ENCODE results near the gene STAB1.
A peak's percentile ranks its signal among the peaks of the same experiment; 100 is the strongest.

The STAB1 gene

GRCh38 chr3:52494886-52495495 lies at the start of gene STAB1:
STAB1 (plus strand) TSS chr3:52495338; CDS start chr3:52495414, 76 bp downstream.
- no peak for DNase-seq

- no peak for DNase-seq
Observed at GRCh38 chr3:52446042-52446441, 49.1 kb upstream of the STAB1 start.

- peak; percentile 81 for DNase-seq
Observed at GRCh38 chr3:52446631-52447511, 48.3 kb upstream of the STAB1 start.

GRCh38 chr3:52447512-52448355 lies 47.4 kb upstream of the STAB1 start:
- DNase-seq, result no peak

GRCh38 chr3:52450489-52451236 lies 44.5 kb upstream of the STAB1 start:
- no peak for DNase-seq

GRCh38 chr3:52451237-52452083 lies 43.7 kb upstream of the STAB1 start:
- no peak for DNase-seq

- no peak for DNase-seq
Observed at GRCh38 chr3:52452126-52452525, 43.0 kb upstream of the STAB1 start.

- no peak for DNase-seq
Observed at GRCh38 chr3:52452570-52453221, 42.4 kb upstream of the STAB1 start.

- no peak for DNase-seq
Observed at GRCh38 chr3:52453496-52454249, 41.5 kb upstream of the STAB1 start, which contains the start of gene TNNC1. TNNC1 (minus strand) TSS chr3:52454041; CDS start chr3:52454015, 26 bp downstream.

GRCh38 chr3:52454250-52454937 lies 40.7 kb upstream of the STAB1 start:
- DNase-seq, result no peak

- DNase-seq, result no peak
Observed at GRCh38 chr3:52454938-52455282, 40.2 kb upstream of the STAB1 start.

- DNase-seq, result peak; percentile 78
Observed at GRCh38 chr3:52455283-52456168, 39.6 kb upstream of the STAB1 start, which contains the start of gene NISCH. NISCH (plus strand) TSS chr3:52455604; CDS start chr3:52455642, 38 bp downstream.

GRCh38 chr3:52456169-52456799 lies 38.9 kb upstream of the STAB1 start:
- peak; percentile 63 for DNase-seq

GRCh38 chr3:52456800-52457183 lies 38.3 kb upstream of the STAB1 start:
- DNase-seq, result no peak

- DNase-seq, result no peak
Observed at GRCh38 chr3:52458031-52458760, 36.9 kb upstream of the STAB1 start.

- DNase-seq, result no peak
Observed at GRCh38 chr3:52458770-52459545, 36.2 kb upstream of the STAB1 start.
